PC-3 (cell line): ENCODE measurements around the gene RABGAP1L. TPM values are rescaled to one million over a fixed set of nuclear protein-coding genes. Genes with fewer than 3 reads are reported as not detected.

Experiments used
- ATAC-seq: fragments of 200-7000 bp; cut with Tn5 transposase; 2 replicates; pipeline ENCODE4 v1.9.1; 2020; ENCODE audit warnings: mild to moderate bottlenecking, moderate library complexity
- BruUV-seq: library from RNA; stranded (reverse); fragments of 400-500 nt; replicated peaks from 2 replicates; lab custom pipeline; 2021; lab: Mats Ljungman, UMichigan
- CTCF ChIA-PET: fragments of 300-600 bp; sonication (Branson Sonifier 250); formaldehyde crosslinking; loops from one replicate; lab custom pipeline; 2022; ENCODE audit warnings: antibody characterized with exemption; lab: Charles Lee
- POLR2A ChIA-PET: fragments of 300-600 bp; sonication (Branson Sonifier 250); formaldehyde crosslinking; loops from one replicate; lab custom pipeline; 2022; ENCODE audit warnings: antibody characterized with exemption; ENCODE audit not compliant: unreplicated experiment; lab: Charles Lee
- DNase-seq: peaks from one replicate; pipeline ENCODE4 v3.0.0-alpha.2; 2015
- H2AFZ ChIP-seq: fragments of 300-600 bp; sonication (generic); 2 replicates; pipeline ENCODE4 v1.6.0; 2016; ENCODE audit warnings: antibody characterized with exemption, low read length
- H3F3A ChIP-seq: fragments of 300-600 bp; sonication (generic); one replicate; pipeline ENCODE4 v1.6.0; 2017; ENCODE audit warnings: antibody characterized with exemption, low read length, control low read depth, mild to moderate bottlenecking; ENCODE audit not compliant: unreplicated experiment
- H3K27ac ChIP-seq: fragments of 300-600 bp; sonication (generic); 2 replicates; pipeline ENCODE4 v1.5.1; 2016; ENCODE audit warnings: mild to moderate bottlenecking, low read length
- H3K27me3 ChIP-seq: fragments of 300-600 bp; sonication (generic); 2 replicates; pipeline ENCODE4 v1.6.1; 2016; ENCODE audit warnings: low read length, mixed read lengths
- H3K36me3 ChIP-seq: fragments of 300-600 bp; sonication (generic); 2 replicates; pipeline ENCODE4 v1.6.1; 2016; ENCODE audit warnings: low read depth, mixed run types, low read length, mixed read lengths
- H3K4me1 ChIP-seq: fragments of 300-600 bp; sonication (generic); 2 replicates; pipeline ENCODE4 v1.5.1; 2016; ENCODE audit warnings: low read length; ENCODE audit not compliant: insufficient read depth
- H3K4me2 ChIP-seq: fragments of 300-600 bp; sonication (generic); 2 replicates; pipeline ENCODE4 v1.6.0; 2016; ENCODE audit warnings: low read length
- H3K4me3 ChIP-seq: fragments of 300-600 bp; sonication (generic); 2 replicates; pipeline ENCODE4 v1.5.1; 2016; ENCODE audit warnings: mild to moderate bottlenecking, low read length, mixed read lengths
- H3K79me2 ChIP-seq: fragments of 300-600 bp; sonication (generic); 2 replicates; pipeline ENCODE4 v1.6.1; 2017; ENCODE audit warnings: low read length, mixed read lengths
- H3K9ac ChIP-seq: fragments of 300-600 bp; sonication (generic); 2 replicates; pipeline ENCODE4 v1.6.0; 2016; ENCODE audit warnings: mild to moderate bottlenecking, low read length
- H3K9me2 ChIP-seq: fragments of 300-600 bp; sonication (generic); replicated peaks from 2 replicates; pipeline ENCODE4 v1.6.1; 2016; ENCODE audit warnings: mixed run types, low read length, mixed read lengths
- H3K9me3 ChIP-seq: fragments of 300-600 bp; sonication (generic); 2 replicates; pipeline ENCODE4 v1.6.1; 2016; ENCODE audit warnings: low read length, mixed read lengths
- H4K20me1 ChIP-seq: fragments of 300-600 bp; sonication (generic); 2 replicates; pipeline ENCODE4 v1.6.1; 2016; ENCODE audit warnings: low read length, mixed read lengths
- CTCF ChIP-seq: fragments of 300-600 bp; sonication (generic); conservative IDR thresholded peaks from 2 replicates; pipeline ENCODE4 v1.5.1; 2017; ENCODE audit warnings: antibody characterized with exemption, low read depth, mild to moderate bottlenecking, low read length
- EZH2 ChIP-seq: fragments of 300-600 bp; sonication (generic); IDR thresholded peaks from one replicate; pipeline ENCODE4 v1.6.1; 2017; ENCODE audit warnings: antibody characterized with exemption, mild to moderate bottlenecking, low read length; ENCODE audit not compliant: unreplicated experiment
- EZH2phosphoT487 ChIP-seq: fragments of 300-600 bp; sonication (generic); IDR thresholded peaks from 2 replicates; pipeline ENCODE4 v1.6.1; 2018; ENCODE audit warnings: mild to moderate bottlenecking, antibody characterized with exemption, low read length, borderline replicate concordance
- intact Hi-C: fragments of 100-400 bp; cut with micrococcal nuclease; formaldehyde crosslinking; loops from 2 replicates; pipeline ENCODE4 v1.9.0; 2023
- total RNA-seq: library from RNA; depleted of rRNA; stranded (reverse); fragments of >200 nt; gene quantifications from 2 replicates; pipeline ENCODE4 v1.2.3, GENCODE V29; 2014

RABGAP1L gene
- total RNA-seq, 1 experiment from 2014 or later, result 24.4 TPM

GRCh38 chr1:174358786-174359453 lies 199.6 kb downstream of the RABGAP1L start:
- Histone ChIP-seq H3K4me2 (no peak overlapping the region), H3K79me2 (no peaks in the 10 kb centered on the region), H3K36me3 (no peaks in the 10 kb centered on the region), H3K4me1 (no peaks in the 10 kb centered on the region), H3F3A (no peaks in the 10 kb centered on the region), H3K27me3 (no peaks in the 10 kb centered on the region), H3K9ac (no peak overlapping the region), H3K9me2 (no peaks in the 10 kb centered on the region), H3K27ac (no peak overlapping the region), H4K20me1 (no peaks in the 10 kb centered on the region), H3K9me3 (no peaks in the 10 kb centered on the region), H2AFZ (no peak overlapping the region), H3K4me3 (no peak overlapping the region)
- ATAC-seq (no peak), DNase-seq (no peak)
- BruUV-seq, result no TSS peak
- no peak for TF ChIP-seq EZH2
- TF ChIP-seq EZH2phosphoT487, result no peak
- no peak for TF ChIP-seq CTCF
- intact Hi-C loops, result no loop called here
- ChIA-PET POLR2A (no interaction called here), CTCF (no interaction called here)

GRCh38 chr1:174359454-174359805 lies 200.1 kb downstream of the RABGAP1L start:
- Histone ChIP-seq H3F3A (no peaks in the 10 kb centered on the region), H3K36me3 (no peaks in the 10 kb centered on the region), H3K27me3 (no peaks in the 10 kb centered on the region), H3K9me2 (no peaks in the 10 kb centered on the region), H3K4me2 (no peak overlapping the region), H3K4me1 (no peaks in the 10 kb centered on the region), H2AFZ (no peak overlapping the region), H3K79me2 (no peaks in the 10 kb centered on the region), H3K27ac (no peak overlapping the region), H3K9me3 (no peaks in the 10 kb centered on the region), H4K20me1 (no peaks in the 10 kb centered on the region), H3K9ac (no peak overlapping the region), H3K4me3 (no peak overlapping the region)
- intact Hi-C loops, result no loop called here
- POLR2A ChIA-PET, result no interaction called here
- no peak for DNase-seq
- no peak for ATAC-seq
- CTCF ChIA-PET, result no interaction called here
- no TSS peak for BruUV-seq
- TF ChIP-seq CTCF (no peak), EZH2 (no peak), EZH2phosphoT487 (no peak)

GRCh38 chr1:174364996-174365736 lies 205.8 kb downstream of the RABGAP1L start:
- intact Hi-C loops, result no loop called here
- Histone ChIP-seq H4K20me1 (no peaks in the 10 kb centered on the region), H2AFZ (no peak overlapping the region), H3K27me3 (no peaks in the 10 kb centered on the region), H3K4me2 (no peak overlapping the region), H3K36me3 (no peaks in the 10 kb centered on the region), H3K27ac (no peak overlapping the region), H3K9me2 (no peaks in the 10 kb centered on the region), H3K9me3 (no peaks in the 10 kb centered on the region), H3K79me2 (no peaks in the 10 kb centered on the region), H3F3A (no peaks in the 10 kb centered on the region), H3K4me3 (no peak overlapping the region), H3K4me1 (no peaks in the 10 kb centered on the region), H3K9ac (no peak overlapping the region)
- no peak for ATAC-seq
- CTCF ChIA-PET, result no interaction called here
- TF ChIP-seq EZH2phosphoT487, result no peak
- no peak for TF ChIP-seq CTCF
- TF ChIP-seq EZH2, result no peak
- no peak for DNase-seq
- POLR2A ChIA-PET, result no interaction called here
- BruUV-seq, result no TSS peak
